Measurements from ENCODE around the gene CDH4.

GRCh38 chr20:61702246-61702645 lies 450.2 kb downstream of the CDH4 start:
- TF ChIP-seq POLR2A (IDR thresholded peaks at IDR 0.05; ENCODE audit: low read length) (no peak), GATA1 (IDR thresholded peaks at IDR 0.05; ENCODE audit: low read depth, low read length) (no peak)
